Adipocyte (in vitro differentiated cells): ENCODE data around the gene HELZ.

Source experiments
- DNase-seq: peaks from one replicate; pipeline ENCODE4 v3.0.0-alpha.2; 2015; ENCODE audit warnings: low read depth
- H3K27me3 ChIP-seq: replicated peaks from 2 replicates; pipeline ENCODE4 v1.7.0; 2013; ENCODE audit warnings: mild to moderate bottlenecking, low read length, moderate library complexity; ENCODE audit not compliant: control insufficient read depth, insufficient read depth
- H3K36me3 ChIP-seq: 2 replicates; pipeline ENCODE4 v1.7.0; 2013; ENCODE audit warnings: low read length, mild to moderate bottlenecking, moderate library complexity; ENCODE audit not compliant: control insufficient read depth, insufficient read depth, severe bottlenecking
- H3K4me1 ChIP-seq: 2 replicates; pipeline ENCODE4 v1.7.0; 2013; ENCODE audit warnings: mild to moderate bottlenecking, low read length, moderate library complexity; ENCODE audit not compliant: control insufficient read depth, insufficient read depth
- H3K4me3 ChIP-seq: 2 replicates; pipeline ENCODE4 v1.7.0; 2013; ENCODE audit warnings: mild to moderate bottlenecking, low read length, moderate library complexity
- H3K9ac ChIP-seq: 2 replicates; pipeline ENCODE4 v1.7.0; 2013; ENCODE audit warnings: mild to moderate bottlenecking, low read length, moderate library complexity
- H3K9me3 ChIP-seq: 2 replicates; pipeline ENCODE4 v1.7.0; 2013; ENCODE audit warnings: mild to moderate bottlenecking, low read length, moderate library complexity; ENCODE audit not compliant: control insufficient read depth

Gene HELZ

GRCh38 chr17:67038861-67039365 is 206.1 kb downstream of the HELZ start:
- no peak overlapping the region for H3K9ac ChIP-seq
- H3K9me3 ChIP-seq = peaks cover 6% of the 10 kb centered on the region
- no peaks in the 10 kb centered on the region for H3K4me1 ChIP-seq
- DNase-seq = no peak
- no peaks in the 10 kb centered on the region for H3K36me3 ChIP-seq
- peaks cover 66% of the 10 kb centered on the region for H3K27me3 ChIP-seq
- no peak overlapping the region for H3K4me3 ChIP-seq

GRCh38 chr17:67035131-67036083 is 209.6 kb downstream of the HELZ start:
- Histone ChIP-seq H3K4me3 (no peak overlapping the region), H3K4me1 (no peaks in the 10 kb centered on the region), H3K27me3 (peaks cover 45% of the 10 kb centered on the region), H3K9me3 (peaks cover 6% of the 10 kb centered on the region), H3K9ac (no peak overlapping the region), H3K36me3 (no peaks in the 10 kb centered on the region)
- no peak for DNase-seq

- Histone ChIP-seq H3K4me3 (no peak overlapping the region), H3K9ac (no peak overlapping the region), H3K36me3 (no peaks in the 10 kb centered on the region), H3K27me3 (peaks cover 34% of the 10 kb centered on the region), H3K9me3 (peaks cover 6% of the 10 kb centered on the region), H3K4me1 (no peaks in the 10 kb centered on the region)
- DNase-seq = no peak
Measured at GRCh38 chr17:67033613-67034012, 211.4 kb downstream of the HELZ start.

- Histone ChIP-seq H3K4me1 (no peaks in the 10 kb centered on the region), H3K4me3 (no peak overlapping the region), H3K36me3 (no peaks in the 10 kb centered on the region), H3K27me3 (peaks cover 31% of the 10 kb centered on the region), H3K9ac (no peak overlapping the region), H3K9me3 (peaks cover 6% of the 10 kb centered on the region)
- no peak for DNase-seq
Measured at GRCh38 chr17:67032985-67033384, 212.0 kb downstream of the HELZ start.

GRCh38 chr17:67032382-67032781 is 212.6 kb downstream of the HELZ start:
- peaks cover 6% of the 10 kb centered on the region for H3K9me3 ChIP-seq
- H3K36me3 ChIP-seq = no peaks in the 10 kb centered on the region
- H3K4me3 ChIP-seq = no peak overlapping the region
- no peak for DNase-seq
- no peak overlapping the region for H3K9ac ChIP-seq
- peaks cover 31% of the 10 kb centered on the region for H3K27me3 ChIP-seq
- H3K4me1 ChIP-seq = no peaks in the 10 kb centered on the region

GRCh38 chr17:67030641-67031040 is 214.4 kb downstream of the HELZ start:
- H3K9ac ChIP-seq = no peak overlapping the region
- H3K4me3 ChIP-seq = no peak overlapping the region
- no peak for DNase-seq
- peaks cover 21% of the 10 kb centered on the region for H3K27me3 ChIP-seq
- peaks cover 6% of the 10 kb centered on the region for H3K9me3 ChIP-seq
- H3K4me1 ChIP-seq = no peaks in the 10 kb centered on the region
- H3K36me3 ChIP-seq = no peaks in the 10 kb centered on the region

GRCh38 chr17:67027031-67027628 is 217.9 kb downstream of the HELZ start:
- H3K9ac ChIP-seq = no peak overlapping the region
- H3K4me3 ChIP-seq = no peak overlapping the region
- H3K9me3 ChIP-seq = no peaks in the 10 kb centered on the region
- peaks cover 18% of the 10 kb centered on the region for H3K27me3 ChIP-seq
- DNase-seq = peak; percentile 42
- no peaks in the 10 kb centered on the region for H3K36me3 ChIP-seq
- no peaks in the 10 kb centered on the region for H3K4me1 ChIP-seq

GRCh38 chr17:67026341-67026740 is 218.7 kb downstream of the HELZ start:
- H3K4me1 ChIP-seq = no peaks in the 10 kb centered on the region
- H3K4me3 ChIP-seq = no peak overlapping the region
- no peak overlapping the region for H3K9ac ChIP-seq
- no peak for DNase-seq
- peaks cover 15% of the 10 kb centered on the region for H3K27me3 ChIP-seq
- no peaks in the 10 kb centered on the region for H3K9me3 ChIP-seq
- H3K36me3 ChIP-seq = no peaks in the 10 kb centered on the region

GRCh38 chr17:67025216-67025792 is 219.7 kb downstream of the HELZ start:
- Histone ChIP-seq H3K4me1 (no peaks in the 10 kb centered on the region), H3K9ac (no peak overlapping the region), H3K9me3 (no peaks in the 10 kb centered on the region), H3K27me3 (peaks cover 23% of the 10 kb centered on the region), H3K36me3 (no peaks in the 10 kb centered on the region), H3K4me3 (no peak overlapping the region)
- DNase-seq = no peak

- DNase-seq = no peak
- H3K9ac ChIP-seq = no peak overlapping the region
- H3K9me3 ChIP-seq = no peaks in the 10 kb centered on the region
- H3K4me3 ChIP-seq = no peak overlapping the region
- H3K27me3 ChIP-seq = peaks cover 29% of the 10 kb centered on the region
- no peaks in the 10 kb centered on the region for H3K4me1 ChIP-seq
- H3K36me3 ChIP-seq = no peaks in the 10 kb centered on the region
Measured at GRCh38 chr17:67024736-67025135, 220.3 kb downstream of the HELZ start.

GRCh38 chr17:67022451-67022810 is 222.6 kb downstream of the HELZ start:
- Histone ChIP-seq H3K9me3 (no peaks in the 10 kb centered on the region), H3K9ac (no peak overlapping the region), H3K4me3 (no peak overlapping the region), H3K36me3 (no peaks in the 10 kb centered on the region), H3K4me1 (no peaks in the 10 kb centered on the region), H3K27me3 (peaks cover 43% of the 10 kb centered on the region)
- no peak for DNase-seq
